Panc1 (cell line): ENCODE measurements around the gene CYP3A4. TPM values are rescaled to one million over a fixed set of nuclear protein-coding genes. Genes with fewer than 3 reads are reported as not detected.

Source experiments
- ATAC-seq: fragments of 200-7000 bp; cut with Tn5 transposase; 2 replicates; pipeline ENCODE4 v1.9.1; 2020; ENCODE audit warnings: mild to moderate bottlenecking, moderate library complexity
- BruUV-seq: library from RNA; stranded (reverse); fragments of 400-500 nt; replicated peaks from 2 replicates; lab custom pipeline; 2021; lab: Mats Ljungman, UMichigan
- CTCF ChIA-PET: fragments of 300-600 bp; sonication (Branson Sonifier 250); formaldehyde crosslinking; loops from one replicate; lab custom pipeline; 2022; ENCODE audit warnings: antibody characterized with exemption; lab: Charles Lee
- POLR2A ChIA-PET: fragments of 300-600 bp; sonication (Branson Sonifier 250); formaldehyde crosslinking; loops from one replicate; lab custom pipeline; 2022; ENCODE audit warnings: antibody characterized with exemption; lab: Charles Lee
- DNase-seq: peaks from one replicate; pipeline ENCODE4 v3.0.0-alpha.2; 2010; ENCODE audit warnings: low read depth, low spot score
- H3K27ac ChIP-seq: 2 replicates; pipeline ENCODE4 v1.5.1; 2011; ENCODE audit warnings: mild to moderate bottlenecking, low read length, inconsistent platforms
- H3K27me3 ChIP-seq: fragments of 200-500 bp; sonication (Bioruptor generic); 2 replicates; pipeline ENCODE4 v1.6.0; 2014; ENCODE audit warnings: low read length, inconsistent platforms; ENCODE audit not compliant: control insufficient read depth, insufficient read depth
- H3K36me3 ChIP-seq: fragments of 200-500 bp; sonication (Bioruptor generic); 2 replicates; pipeline ENCODE4 v1.5.1; 2014; ENCODE audit warnings: inconsistent platforms, mild to moderate bottlenecking, low read length, moderate library complexity; ENCODE audit not compliant: control insufficient read depth, insufficient read depth
- H3K4me1 ChIP-seq: 2 replicates; pipeline ENCODE4 v1.5.1; 2011; ENCODE audit warnings: inconsistent platforms, mild to moderate bottlenecking, low read length, moderate library complexity; ENCODE audit not compliant: control insufficient read depth, insufficient read depth
- H3K4me3 ChIP-seq, 2 experiments: 2 replicates each; pipeline ENCODE4 v1.5.1; 2011 to 2012; ENCODE audit warnings: low read depth in 2 of 2, low read length in 2 of 2, mild to moderate bottlenecking in 2 of 2, inconsistent platforms in 1 of 2, moderate library complexity in 1 of 2
- H3K9me3 ChIP-seq: fragments of 200-500 bp; sonication (Bioruptor generic); 2 replicates; pipeline ENCODE4 v1.5.1; 2014; ENCODE audit warnings: low read depth, mild to moderate bottlenecking, inconsistent platforms, low read length, moderate library complexity; ENCODE audit not compliant: control insufficient read depth, insufficient read depth
- CTCF ChIP-seq: fragments of 450-650 bp; IDR thresholded peaks from 2 replicates; pipeline ENCODE4 v1.5.1; 2017; ENCODE audit warnings: mild to moderate bottlenecking
- POLR2AphosphoS5 ChIP-seq: IDR thresholded peaks from 2 replicates; pipeline ENCODE4 v1.6.1; 2012; ENCODE audit warnings: mild to moderate bottlenecking, low read depth, low read length, moderate library complexity
- SIN3A ChIP-seq: IDR thresholded peaks from 2 replicates; pipeline ENCODE4 v1.6.1; 2012; ENCODE audit warnings: low read depth, mild to moderate bottlenecking, low read length, moderate library complexity, borderline replicate concordance; ENCODE audit not compliant: insufficient read depth
- TCF7L2 ChIP-seq: IDR thresholded peaks from 2 replicates; pipeline ENCODE4 v1.6.1; 2011; ENCODE audit warnings: mild to moderate bottlenecking, low read depth, low read length, inconsistent platforms
- in situ Hi-C: cut with HindIII; loops from 2 replicates; pipeline ENCODE4 v1.10.0; 2016; ENCODE audit warnings: low sequenced_read_pairs, low pct_unique_long_range_greater_than_20kb
- intact Hi-C: fragments of 100-400 bp; cut with micrococcal nuclease; formaldehyde crosslinking; loops from one replicate; pipeline ENCODE4 v1.10.0; 2022; ENCODE audit not compliant: unreplicated experiment
- total RNA-seq: library from RNA; stranded (reverse); gene quantifications from one replicate; pipeline ENCODE4 v1.2.1, GENCODE V29; 2021; ENCODE audit not compliant: unreplicated experiment
- TF ChIP-seq, protein P1 (sequence below), 2 experiments: IDR thresholded peaks; 2 replicates each; pipeline ENCODE4 v1.6.1; 2011 to 2012; ENCODE audit warnings: low read depth in 2 of 2, control low read depth in 1 of 2, low read length in 1 of 2, mild to moderate bottlenecking in 1 of 2, moderate library complexity in 1 of 2; ENCODE audit not compliant: insufficient read depth in 1 of 2

CYP3A4 gene
- total RNA-seq, 1 experiment from 2014 or later, result 0.15 TPM

- no peak for ATAC-seq
- in situ Hi-C loops, result no loop called here
- no TSS peak for BruUV-seq
Measured at GRCh38 chr7:99719996-99720769, 63.8 kb downstream of the CYP3A4 start.

GRCh38 chr7:99713995-99714570 is 69.9 kb downstream of the CYP3A4 start:
- DNase-seq, result no peak
- Histone ChIP-seq H3K36me3 (no peaks in the 10 kb centered on the region), H3K4me1 (no peaks in the 10 kb centered on the region), H3K4me3 (no peak overlapping the region), H3K9me3 (no peaks in the 10 kb centered on the region), H3K27ac (no peak overlapping the region), H3K27me3 (peaks cover 13% of the 10 kb centered on the region)
- intact Hi-C loops (no loop called here), in situ Hi-C loops (no loop called here)
- ChIA-PET CTCF (no interaction called here), POLR2A (no interaction called here)
- no peak for ATAC-seq
- BruUV-seq, result no TSS peak
- TF ChIP-seq CTCF (no peak), TCF7L2 (no peak), SIN3A (no peak), POLR2AphosphoS5 (no peak)
- TF ChIP-seq, protein P1, sequence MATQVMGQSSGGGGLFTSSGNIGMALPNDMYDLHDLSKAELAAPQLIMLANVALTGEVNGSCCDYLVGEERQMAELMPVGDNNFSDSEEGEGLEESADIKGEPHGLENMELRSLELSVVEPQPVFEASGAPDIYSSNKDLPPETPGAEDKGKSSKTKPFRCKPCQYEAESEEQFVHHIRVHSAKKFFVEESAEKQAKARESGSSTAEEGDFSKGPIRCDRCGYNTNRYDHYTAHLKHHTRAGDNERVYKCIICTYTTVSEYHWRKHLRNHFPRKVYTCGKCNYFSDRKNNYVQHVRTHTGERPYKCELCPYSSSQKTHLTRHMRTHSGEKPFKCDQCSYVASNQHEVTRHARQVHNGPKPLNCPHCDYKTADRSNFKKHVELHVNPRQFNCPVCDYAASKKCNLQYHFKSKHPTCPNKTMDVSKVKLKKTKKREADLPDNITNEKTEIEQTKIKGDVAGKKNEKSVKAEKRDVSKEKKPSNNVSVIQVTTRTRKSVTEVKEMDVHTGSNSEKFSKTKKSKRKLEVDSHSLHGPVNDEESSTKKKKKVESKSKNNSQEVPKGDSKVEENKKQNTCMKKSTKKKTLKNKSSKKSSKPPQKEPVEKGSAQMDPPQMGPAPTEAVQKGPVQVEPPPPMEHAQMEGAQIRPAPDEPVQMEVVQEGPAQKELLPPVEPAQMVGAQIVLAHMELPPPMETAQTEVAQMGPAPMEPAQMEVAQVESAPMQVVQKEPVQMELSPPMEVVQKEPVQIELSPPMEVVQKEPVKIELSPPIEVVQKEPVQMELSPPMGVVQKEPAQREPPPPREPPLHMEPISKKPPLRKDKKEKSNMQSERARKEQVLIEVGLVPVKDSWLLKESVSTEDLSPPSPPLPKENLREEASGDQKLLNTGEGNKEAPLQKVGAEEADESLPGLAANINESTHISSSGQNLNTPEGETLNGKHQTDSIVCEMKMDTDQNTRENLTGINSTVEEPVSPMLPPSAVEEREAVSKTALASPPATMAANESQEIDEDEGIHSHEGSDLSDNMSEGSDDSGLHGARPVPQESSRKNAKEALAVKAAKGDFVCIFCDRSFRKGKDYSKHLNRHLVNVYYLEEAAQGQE (IDR thresholded peaks at IDR 0.05; ENCODE audit: insufficient read depth in 1 of 2, low read depth in 2 of 2, low read length in 1 of 2), result no peak

More at GRCh38 chr7:99719996-99720769, 63.8 kb downstream of the CYP3A4 start:
- H3K36me3 ChIP-seq, result no peaks in the 10 kb centered on the region
- POLR2A ChIA-PET, result no interaction called here
- CTCF ChIA-PET, result no interaction called here
- no peak overlapping the region for H3K4me3 ChIP-seq
- no peak for TF ChIP-seq CTCF
- TF ChIP-seq TCF7L2, result no peak
- TF ChIP-seq POLR2AphosphoS5, result no peak
- TF ChIP-seq, protein P1 (IDR thresholded peaks at IDR 0.05; ENCODE audit: insufficient read depth in 1 of 2, low read depth in 2 of 2, low read length in 1 of 2), result no peak
- TF ChIP-seq SIN3A, result no peak
- H3K27ac ChIP-seq, result no peak overlapping the region
- no peak for DNase-seq
- intact Hi-C loops, result no loop called here
- no peaks in the 10 kb centered on the region for H3K4me1 ChIP-seq
- no peaks in the 10 kb centered on the region for H3K9me3 ChIP-seq
- no peaks in the 10 kb centered on the region for H3K27me3 ChIP-seq
